Activated gamma-delta T cell (primary cell): Measurements from ENCODE around the gene FREM3.
"Not testable (repeated sequence)": the region's sequence is repeated elsewhere in the genome, so short reads cannot be mapped to it uniquely, and the experiment has no call there.

Experiments used
- DNase-seq: peaks from one replicate; lab custom pipeline; 2025; lab: John Stamatoyannopoulos, UW

The FREM3 gene

GRCh38 chr4:143581331-143581946 lies 119.0 kb downstream of the FREM3 start:
- DNase-seq: no peak

- DNase-seq: no peak
These were observed 125.1 kb downstream of the FREM3 start for GRCh38 chr4:143575331-143575730.

- DNase-seq: no peak
These were observed 136.0 kb downstream of the FREM3 start for GRCh38 chr4:143564472-143564871.

- DNase-seq: peak; percentile 3
These were observed 140.7 kb downstream of the FREM3 start for GRCh38 chr4:143559757-143560147.

GRCh38 chr4:143558823-143559756 lies 141.4 kb downstream of the FREM3 start:
- DNase-seq: peak; percentile 59

- DNase-seq: no peak
These were observed 142.2 kb downstream of the FREM3 start for GRCh38 chr4:143558286-143558685.

GRCh38 chr4:143555676-143556075 lies 144.8 kb downstream of the FREM3 start:
- no peak for DNase-seq

GRCh38 chr4:143554728-143555597 lies 145.5 kb downstream of the FREM3 start:
- no peak for DNase-seq

- DNase-seq: no peak
These were observed 150.5 kb downstream of the FREM3 start for GRCh38 chr4:143549928-143550327.

- no peak for DNase-seq
These were observed 160.8 kb downstream of the FREM3 start for GRCh38 chr4:143539670-143540023.

GRCh38 chr4:143538979-143539669 lies 161.4 kb downstream of the FREM3 start:
- DNase-seq: no peak

GRCh38 chr4:143531788-143532491 lies 168.5 kb downstream of the FREM3 start:
- DNase-seq: no peak

- no peak for DNase-seq
These were observed 169.1 kb downstream of the FREM3 start for GRCh38 chr4:143531380-143531779.

GRCh38 chr4:143528046-143528445 lies 172.4 kb downstream of the FREM3 start:
- not testable (repeated sequence) for DNase-seq
